GM12872 (cell line): ENCODE measurements around the gene ITGAD.

Experiments
- TF ChIP-seq, protein P1 (sequence below): IDR thresholded peaks from 3 replicates; pipeline ENCODE4 v1.5.1; 2011; ENCODE audit warnings: low read depth, mild to moderate bottlenecking, low read length, moderate library complexity; ENCODE audit not compliant: insufficient read depth

Gene ITGAD

DNA sequence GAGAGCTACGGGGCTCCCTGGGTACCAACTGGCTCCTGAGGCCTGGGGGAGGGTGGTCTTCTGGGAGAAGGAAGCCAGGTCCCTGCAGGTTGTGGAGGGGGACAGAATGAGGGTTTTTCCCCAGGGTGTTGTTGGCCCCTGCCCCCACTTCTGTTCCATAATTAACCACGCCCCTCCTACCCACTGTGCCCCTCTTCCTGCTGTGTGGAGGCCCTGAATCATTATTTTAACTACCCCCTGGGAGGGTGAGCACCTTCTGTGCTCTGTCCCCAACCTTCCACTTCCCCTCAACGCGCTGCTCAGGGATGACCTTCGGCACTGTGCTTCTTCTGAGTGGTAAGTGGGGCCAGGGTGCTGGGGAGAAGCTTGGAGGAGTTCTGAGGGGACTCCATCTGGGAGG is at the start of gene ITGAD:
Gene ITGAD, plus strand, starts transcription at position 280 of the 400 bp plus-strand sequence. Its CDS starts 26 bp downstream, at position 306.
- TF ChIP-seq, protein P1, sequence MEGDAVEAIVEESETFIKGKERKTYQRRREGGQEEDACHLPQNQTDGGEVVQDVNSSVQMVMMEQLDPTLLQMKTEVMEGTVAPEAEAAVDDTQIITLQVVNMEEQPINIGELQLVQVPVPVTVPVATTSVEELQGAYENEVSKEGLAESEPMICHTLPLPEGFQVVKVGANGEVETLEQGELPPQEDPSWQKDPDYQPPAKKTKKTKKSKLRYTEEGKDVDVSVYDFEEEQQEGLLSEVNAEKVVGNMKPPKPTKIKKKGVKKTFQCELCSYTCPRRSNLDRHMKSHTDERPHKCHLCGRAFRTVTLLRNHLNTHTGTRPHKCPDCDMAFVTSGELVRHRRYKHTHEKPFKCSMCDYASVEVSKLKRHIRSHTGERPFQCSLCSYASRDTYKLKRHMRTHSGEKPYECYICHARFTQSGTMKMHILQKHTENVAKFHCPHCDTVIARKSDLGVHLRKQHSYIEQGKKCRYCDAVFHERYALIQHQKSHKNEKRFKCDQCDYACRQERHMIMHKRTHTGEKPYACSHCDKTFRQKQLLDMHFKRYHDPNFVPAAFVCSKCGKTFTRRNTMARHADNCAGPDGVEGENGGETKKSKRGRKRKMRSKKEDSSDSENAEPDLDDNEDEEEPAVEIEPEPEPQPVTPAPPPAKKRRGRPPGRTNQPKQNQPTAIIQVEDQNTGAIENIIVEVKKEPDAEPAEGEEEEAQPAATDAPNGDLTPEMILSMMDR: no peak

DNA sequence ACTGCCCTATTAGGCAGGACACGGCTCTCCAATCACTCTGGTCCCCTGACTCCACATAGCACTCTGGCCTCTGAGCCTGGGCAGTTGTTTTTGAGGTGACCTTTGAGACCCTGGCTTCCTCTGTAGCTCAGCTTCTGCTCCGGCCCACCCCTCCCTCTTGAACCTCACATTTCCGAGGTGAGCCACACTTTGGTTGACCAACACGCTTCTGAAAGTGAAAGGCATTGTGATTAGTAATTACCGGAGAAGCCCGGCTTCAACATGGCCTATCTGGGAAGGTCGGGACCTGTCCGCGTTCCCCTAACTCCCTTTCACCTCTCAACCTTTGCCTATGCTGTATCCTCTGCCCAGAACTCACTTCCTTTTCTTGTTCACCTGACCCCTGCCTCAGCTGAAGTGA is 48.4 kb upstream of the ITGAD start:
- TF ChIP-seq, protein P1: no peak

DNA sequence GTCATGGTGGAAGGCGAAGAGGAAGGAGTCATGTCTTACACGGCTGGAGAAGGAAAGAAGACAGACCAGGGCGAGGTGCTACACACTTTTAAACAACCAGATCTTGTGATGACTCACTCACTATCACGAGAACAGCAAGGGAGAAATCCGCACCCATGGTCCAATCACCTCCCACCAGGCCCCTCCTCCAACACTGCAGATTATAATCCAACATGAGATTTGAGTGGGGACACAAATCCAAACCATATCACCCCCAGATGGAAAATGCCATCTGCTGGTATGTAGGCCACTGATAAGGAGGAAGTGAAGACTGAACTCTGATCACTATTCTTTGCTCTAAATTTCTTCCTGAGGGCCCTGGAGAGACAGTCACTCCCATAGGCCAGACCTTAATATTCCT is 45.7 kb upstream of the ITGAD start:
- TF ChIP-seq, protein P1: no peak

DNA sequence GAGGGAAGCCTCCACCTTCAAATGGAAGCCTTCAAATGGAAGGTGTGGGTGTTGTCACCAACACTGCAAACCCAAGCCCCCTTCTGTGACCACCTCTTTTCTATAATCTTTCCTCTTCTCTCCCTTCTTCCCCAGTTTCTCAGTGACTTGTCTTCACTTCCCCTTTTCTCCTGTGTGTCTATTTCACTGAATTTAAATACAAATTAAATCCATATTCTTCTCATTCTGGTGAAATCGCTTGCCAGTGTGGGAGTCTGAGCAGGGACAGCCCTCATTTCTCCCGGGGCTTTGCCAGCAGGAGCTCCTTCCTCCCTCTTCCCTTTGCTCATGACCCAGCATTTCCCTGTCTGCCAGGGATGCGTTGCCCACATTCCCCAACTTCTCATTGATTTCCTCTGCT is 44.6 kb upstream of the ITGAD start:
- TF ChIP-seq, protein P1: no peak

DNA sequence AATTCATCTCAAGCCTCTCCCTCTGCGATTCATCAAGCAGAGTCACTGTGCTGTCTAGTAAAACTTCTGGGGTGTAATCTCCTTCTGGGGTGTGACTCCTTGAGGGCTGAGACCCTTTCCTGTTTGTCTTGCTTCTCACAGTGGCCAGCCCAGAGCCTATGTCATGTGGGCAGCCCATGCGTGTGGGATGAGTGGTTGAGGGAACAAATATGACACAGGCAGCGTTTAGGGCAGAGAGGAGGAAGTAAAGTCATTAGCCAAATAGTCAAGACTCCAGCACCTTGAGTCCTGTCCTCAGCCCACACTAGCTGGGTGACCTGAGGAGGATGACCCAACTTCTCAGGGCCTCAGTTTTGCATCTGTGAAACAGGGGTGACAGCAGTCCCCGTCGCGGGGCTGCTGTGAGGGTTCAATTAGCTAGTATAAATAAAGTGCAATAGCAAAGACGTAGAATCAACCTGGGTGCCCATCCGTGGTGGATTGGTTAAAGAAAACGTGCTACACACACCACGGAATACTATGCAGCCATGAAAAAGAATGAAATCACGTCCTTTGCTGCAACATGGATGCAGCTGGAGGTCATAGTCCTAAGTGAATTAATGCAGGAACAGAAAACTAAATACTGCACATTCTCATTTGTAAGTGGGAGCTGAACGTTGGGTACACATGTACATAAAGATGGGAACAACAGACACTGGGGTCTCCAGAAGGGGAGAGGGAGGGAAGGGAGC is 42.7 kb upstream of the ITGAD start:
- TF ChIP-seq, protein P1: no peak

DNA sequence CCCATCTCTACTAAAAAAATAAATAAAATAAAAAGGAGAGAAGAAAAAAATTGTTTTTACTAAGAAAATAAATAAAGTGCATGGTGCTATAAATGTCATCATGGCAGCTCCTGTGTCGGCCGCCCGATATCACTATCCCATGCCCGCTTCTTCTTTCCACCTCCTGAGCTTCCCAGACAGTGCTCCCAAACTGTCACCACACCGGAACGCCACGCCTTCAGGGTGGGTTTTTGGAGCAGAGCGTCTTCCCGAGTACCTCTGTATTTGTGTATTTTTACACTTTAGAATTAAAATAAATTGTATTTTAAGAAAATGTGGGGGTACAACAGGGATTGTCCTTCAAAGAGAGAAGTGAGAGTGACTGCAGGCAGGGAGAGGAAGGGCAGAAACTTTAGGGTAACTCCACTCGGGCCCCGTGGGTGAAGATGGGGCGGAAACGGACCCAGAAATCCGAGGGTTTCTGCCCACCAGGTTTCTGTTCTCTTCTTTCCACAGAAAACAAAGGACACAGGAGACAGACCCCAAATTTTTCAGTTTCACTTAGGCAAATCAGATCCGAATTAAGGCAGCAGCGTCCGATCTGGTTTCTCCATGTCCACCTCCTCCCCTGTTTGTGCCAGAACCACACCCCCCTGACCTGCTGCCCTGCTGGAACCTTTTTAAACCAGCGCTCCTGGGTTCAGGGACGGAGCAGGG is 41.7 kb upstream of the ITGAD start:
- TF ChIP-seq, protein P1: no peak

DNA sequence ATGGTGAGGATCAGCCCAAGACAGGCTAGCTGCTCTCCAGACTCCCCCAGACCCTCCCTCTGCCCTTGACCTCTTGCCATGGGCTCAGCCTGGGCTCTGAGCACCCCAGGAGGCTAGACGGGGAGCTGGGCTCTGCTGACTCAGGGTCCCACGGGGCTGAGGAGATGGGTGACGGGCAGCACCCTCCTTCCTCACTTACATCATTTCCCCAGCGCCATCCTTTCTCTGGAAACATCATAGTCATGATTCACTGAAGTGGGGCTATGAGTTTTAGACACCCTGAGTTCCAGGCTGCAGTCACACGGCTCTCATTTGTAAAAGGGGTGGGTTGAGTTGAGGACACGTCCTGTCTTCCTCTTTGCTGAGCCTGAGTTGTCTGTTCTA is 41.2 kb upstream of the ITGAD start:
- TF ChIP-seq, protein P1: no peak
